Ovary (tissue), 3 donors: ENCODE data around the gene SLC4A2.

Source experiments
- POLR2A ChIP-seq: fragments of 450-650 bp; IDR thresholded peaks from one replicate; pipeline ENCODE4 v1.6.1; 2017; ENCODE audit warnings: antibody characterized with exemption, mild to moderate bottlenecking, moderate library complexity
- TF ChIP-seq, protein P1 (sequence below), 3 donors: fragments of 450-650 bp in 2 of 3; fragments of 200-600 bp in 1 of 3; IDR thresholded peaks; one replicate each; pipeline versions ENCODE4 v1.5.1 to v1.8.0; 2016 to 2022; ENCODE audit warnings: antibody characterized with exemption in 3 of 3, mild to moderate bottlenecking in 1 of 3
- donor health status: DM: no; HTN: no; CAD: no.

DNA sequence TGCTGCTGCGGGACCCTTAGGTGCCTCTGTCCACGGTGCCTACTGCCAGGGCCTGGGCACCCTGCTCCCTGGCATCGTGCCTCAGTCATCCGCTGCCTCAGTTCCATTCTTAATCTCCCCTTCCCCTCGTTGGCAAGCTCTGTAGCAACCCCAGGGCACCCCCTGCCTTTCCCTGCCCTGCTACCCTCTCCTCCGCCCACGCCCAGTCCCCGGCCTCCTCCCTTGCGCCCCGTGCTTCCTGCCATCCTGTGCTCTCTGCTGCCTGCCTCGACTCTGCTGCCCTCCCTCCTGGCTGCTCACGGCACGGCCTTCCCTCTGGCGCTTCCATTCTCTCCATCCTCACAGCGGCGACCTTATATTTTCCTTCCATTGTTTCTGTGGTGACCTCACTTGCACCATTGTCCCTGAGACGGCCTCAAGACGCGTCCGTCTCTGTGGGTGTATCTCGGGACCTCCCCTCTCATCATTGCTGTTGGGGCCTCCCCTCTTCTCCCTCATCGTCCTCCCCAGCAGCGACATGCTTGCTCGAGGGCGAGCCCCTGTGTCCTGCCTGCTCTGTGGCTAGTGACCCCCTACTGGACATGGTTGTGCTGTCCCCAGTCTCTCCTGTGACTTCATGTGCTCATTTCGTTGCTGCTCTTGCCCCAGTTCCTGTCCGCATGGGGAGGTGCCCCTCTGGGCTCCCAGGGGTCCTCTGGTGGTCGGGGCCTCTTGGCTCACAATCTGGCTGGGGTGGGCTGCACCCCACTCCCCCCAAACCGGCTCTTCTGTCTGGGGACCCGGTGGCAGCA is 62.2 kb downstream of the SLC4A2 start:
- TF ChIP-seq POLR2A: no peak
- TF ChIP-seq, protein P1, sequence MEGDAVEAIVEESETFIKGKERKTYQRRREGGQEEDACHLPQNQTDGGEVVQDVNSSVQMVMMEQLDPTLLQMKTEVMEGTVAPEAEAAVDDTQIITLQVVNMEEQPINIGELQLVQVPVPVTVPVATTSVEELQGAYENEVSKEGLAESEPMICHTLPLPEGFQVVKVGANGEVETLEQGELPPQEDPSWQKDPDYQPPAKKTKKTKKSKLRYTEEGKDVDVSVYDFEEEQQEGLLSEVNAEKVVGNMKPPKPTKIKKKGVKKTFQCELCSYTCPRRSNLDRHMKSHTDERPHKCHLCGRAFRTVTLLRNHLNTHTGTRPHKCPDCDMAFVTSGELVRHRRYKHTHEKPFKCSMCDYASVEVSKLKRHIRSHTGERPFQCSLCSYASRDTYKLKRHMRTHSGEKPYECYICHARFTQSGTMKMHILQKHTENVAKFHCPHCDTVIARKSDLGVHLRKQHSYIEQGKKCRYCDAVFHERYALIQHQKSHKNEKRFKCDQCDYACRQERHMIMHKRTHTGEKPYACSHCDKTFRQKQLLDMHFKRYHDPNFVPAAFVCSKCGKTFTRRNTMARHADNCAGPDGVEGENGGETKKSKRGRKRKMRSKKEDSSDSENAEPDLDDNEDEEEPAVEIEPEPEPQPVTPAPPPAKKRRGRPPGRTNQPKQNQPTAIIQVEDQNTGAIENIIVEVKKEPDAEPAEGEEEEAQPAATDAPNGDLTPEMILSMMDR (IDR thresholded peaks at IDR 0.05): no peak
